Measurements from ENCODE around the gene PLBD2. TPM values are rescaled to one million over a fixed set of nuclear protein-coding genes. Genes with fewer than 3 reads are reported as not detected.
A peak's percentile ranks its signal among the peaks of the same experiment; 100 is the strongest.

PLBD2 gene
- total and polyA plus RNA-seq, 9 of the 15 experiments (the other 6 are each of a cell fraction or from before 2014, with no cell fraction given): 2.4 to 37.4 (median 6.0) TPM

- TF ChIP-seq NFIC (IDR thresholded peaks at IDR 0.05) (peak; percentile 36; the same call in 1 of the 2 replicates), ZNF121 (CRISPR knock-in tag; conservative IDR thresholded peaks at IDR 0.05) (peak; percentile 73), USF2 (CRISPR knock-in tag; IDR thresholded peaks at IDR 0.05) (no peak)
- FAIRE-seq (no peak), DNase-seq (ENCODE audit: extremely low read depth in 1 of 4, low spot score in 3 of 4) (no peak), ATAC-seq (no peak)
- H3K9me3 ChIP-seq (replicated peaks; ENCODE audit: control insufficient read depth, insufficient read depth, low read depth, low read length): no peaks in the 10 kb centered on the region
- H2AFZ ChIP-seq (ENCODE audit: low read depth, low read length): no peak overlapping the region
- H3K36me3 ChIP-seq (ENCODE audit: control insufficient read depth, insufficient read depth, low read length): peaks cover 65% of the 10 kb centered on the region; the same call in 2 of the 3 replicates
- no TSS peak for BruUV-seq (replicated peaks)
- peaks cover 5 to 19% of the 10 kb centered on the region in 2 experiments; a peak in 4 of 5 replicates for H3K4me1 ChIP-seq (replicated peaks in 1 of 2; ENCODE audit: control insufficient read depth in 2 of 2, insufficient read depth in 2 of 2, low read length in 2 of 2)
- H3K4me2 ChIP-seq (ENCODE audit: insufficient read depth, low read length): no peak overlapping the region
- no peaks in the 10 kb centered on the region for H3K9me1 ChIP-seq (ENCODE audit: control insufficient read depth, insufficient read depth, low read length)
- H3K79me2 ChIP-seq (ENCODE audit: control insufficient read depth, insufficient read depth, low read length): no peaks in the 10 kb centered on the region
- no peak overlapping the region for H3K4me3 ChIP-seq
- WGBS (ENCODE audit: insufficient coverage, low coverage, missing lambda C conversion rate): 90% methylated on average over 2 of the region's 3 CpGs
- CTCF ChIA-PET (ENCODE audit: low intra/inter-chr PET ratio): interaction anchor here (0.6 kb wide), 1 partner anchor 40 kb away, joined by 4 read pairs; no protein-coding TSS in a partner anchor
- H3K27ac ChIP-seq (ENCODE audit: extremely low read depth, low read depth, low read length): no peak overlapping the region
- intact Hi-C loops (cut with micrococcal nuclease): no loop called here
- no peak overlapping the region for H3K9ac ChIP-seq (ENCODE audit: insufficient read depth in 1 of 2, low read depth in 2 of 2, low read length in 2 of 2)
- H4K20me1 ChIP-seq (replicated peaks; ENCODE audit: control insufficient read depth, insufficient read depth, low read length): no peaks in the 10 kb centered on the region
- no peaks in the 10 kb centered on the region for H3K27me3 ChIP-seq (ENCODE audit: control insufficient read depth in 2 of 2, insufficient read depth in 2 of 2, low read length in 2 of 2)
- in situ Hi-C loops (cut with MboI): no loop called here
- POLR2A ChIA-PET: no interaction called here
Measured at GRCh38 chr12:113378291-113378690, 19.9 kb downstream of the PLBD2 start.

GRCh38 chr12:113381220-113381619 lies 22.8 kb downstream of the PLBD2 start:
- in situ Hi-C loops (cut with MboI): no loop called here
- TF ChIP-seq POLR2H (tag; IDR thresholded peaks at IDR 0.05; ENCODE audit: low read depth) (no peak), IRF9 (tag; IDR thresholded peaks at IDR 0.05) (no peak), ZNF561 (CRISPR knock-in tag; conservative IDR thresholded peaks at IDR 0.05) (no peak)

More at GRCh38 chr12:113381220-113381619, 22.8 kb downstream of the PLBD2 start:
- no TSS peak for BruUV-seq (replicated peaks)
- ChIA-PET CTCF (ENCODE audit: low intra/inter-chr PET ratio) (no interaction called here), POLR2A (no interaction called here)
- Histone ChIP-seq H2AFZ (ENCODE audit: low read depth, low read length) (no peak overlapping the region), H3K27me3 (ENCODE audit: control insufficient read depth in 2 of 2, insufficient read depth in 2 of 2, low read length in 2 of 2) (no peaks in the 10 kb centered on the region), H3K9me3 (replicated peaks; ENCODE audit: control insufficient read depth, insufficient read depth, low read depth, low read length) (no peaks in the 10 kb centered on the region), H3K27ac (ENCODE audit: extremely low read depth, low read depth, low read length) (no peak overlapping the region), H3K4me1 (replicated peaks in 1 of 2; ENCODE audit: control insufficient read depth in 2 of 2, insufficient read depth in 2 of 2, low read length in 2 of 2) (peaks cover 5 to 22% of the 10 kb centered on the region in 2 experiments; a peak in 4 of 5 replicates), H4K20me1 (replicated peaks; ENCODE audit: control insufficient read depth, insufficient read depth, low read length) (no peaks in the 10 kb centered on the region), H3K9me1 (ENCODE audit: control insufficient read depth, insufficient read depth, low read length) (no peaks in the 10 kb centered on the region), H3K79me2 (ENCODE audit: control insufficient read depth, insufficient read depth, low read length) (no peaks in the 10 kb centered on the region), H3K4me3 (no peak overlapping the region), H3K9ac (ENCODE audit: insufficient read depth in 1 of 2, low read depth in 2 of 2, low read length in 2 of 2) (no peak overlapping the region), H3K4me2 (ENCODE audit: insufficient read depth, low read length) (no peak overlapping the region), H3K36me3 (ENCODE audit: control insufficient read depth, insufficient read depth, low read length) (peaks cover 64% of the 10 kb centered on the region; the same call in 2 of the 3 replicates)
- WGBS (ENCODE audit: insufficient coverage, low coverage, missing lambda C conversion rate): 75% methylated on average over 9 of the region's 11 CpGs
- FAIRE-seq (no peak), ATAC-seq (no peak), DNase-seq (ENCODE audit: extremely low read depth in 1 of 4, low spot score in 3 of 4) (no peak)
- intact Hi-C loops (cut with micrococcal nuclease): no loop called here

All from K562 (cell line).